ENCODE data around the gene TBC1D5.

The TBC1D5 gene

DNA sequence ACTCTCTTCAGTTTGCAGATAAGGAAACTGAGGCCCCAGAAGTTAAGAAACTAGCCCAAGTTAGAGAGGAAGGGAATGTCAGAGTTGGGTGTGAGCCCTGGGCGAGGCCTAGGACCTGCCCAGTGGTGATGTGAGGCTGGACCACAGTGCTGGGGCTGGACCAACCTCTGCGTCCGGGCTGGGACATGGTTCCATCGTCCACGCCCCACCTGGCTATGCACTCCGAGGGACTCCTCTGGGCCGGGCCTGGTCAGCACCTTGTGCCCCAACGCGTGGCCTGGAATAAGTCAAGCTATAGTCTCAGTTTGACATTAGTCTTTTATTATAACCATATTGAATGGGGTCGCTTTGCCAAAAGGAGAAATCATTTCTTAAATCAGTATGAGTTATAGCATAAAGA lies 585.6 kb downstream of the TBC1D5 start:
- TF ChIP-seq TAF1 (IDR thresholded peaks at IDR 0.05; ENCODE audit: borderline replicate concordance, insufficient read depth, low read length) (no peak), SIN3A (IDR thresholded peaks at IDR 0.05; ENCODE audit: borderline replicate concordance, insufficient read depth, low read length) (no peak), POLR2AphosphoS5 (IDR thresholded peaks at IDR 0.05; ENCODE audit: low read depth, low read length) (no peak), FOXP2 (optimal IDR thresholded peaks at IDR 0.05; ENCODE audit: borderline replicate concordance, extremely low read depth, extremely low read length, insufficient read depth) (no peak)
- TF ChIP-seq, protein P1, sequence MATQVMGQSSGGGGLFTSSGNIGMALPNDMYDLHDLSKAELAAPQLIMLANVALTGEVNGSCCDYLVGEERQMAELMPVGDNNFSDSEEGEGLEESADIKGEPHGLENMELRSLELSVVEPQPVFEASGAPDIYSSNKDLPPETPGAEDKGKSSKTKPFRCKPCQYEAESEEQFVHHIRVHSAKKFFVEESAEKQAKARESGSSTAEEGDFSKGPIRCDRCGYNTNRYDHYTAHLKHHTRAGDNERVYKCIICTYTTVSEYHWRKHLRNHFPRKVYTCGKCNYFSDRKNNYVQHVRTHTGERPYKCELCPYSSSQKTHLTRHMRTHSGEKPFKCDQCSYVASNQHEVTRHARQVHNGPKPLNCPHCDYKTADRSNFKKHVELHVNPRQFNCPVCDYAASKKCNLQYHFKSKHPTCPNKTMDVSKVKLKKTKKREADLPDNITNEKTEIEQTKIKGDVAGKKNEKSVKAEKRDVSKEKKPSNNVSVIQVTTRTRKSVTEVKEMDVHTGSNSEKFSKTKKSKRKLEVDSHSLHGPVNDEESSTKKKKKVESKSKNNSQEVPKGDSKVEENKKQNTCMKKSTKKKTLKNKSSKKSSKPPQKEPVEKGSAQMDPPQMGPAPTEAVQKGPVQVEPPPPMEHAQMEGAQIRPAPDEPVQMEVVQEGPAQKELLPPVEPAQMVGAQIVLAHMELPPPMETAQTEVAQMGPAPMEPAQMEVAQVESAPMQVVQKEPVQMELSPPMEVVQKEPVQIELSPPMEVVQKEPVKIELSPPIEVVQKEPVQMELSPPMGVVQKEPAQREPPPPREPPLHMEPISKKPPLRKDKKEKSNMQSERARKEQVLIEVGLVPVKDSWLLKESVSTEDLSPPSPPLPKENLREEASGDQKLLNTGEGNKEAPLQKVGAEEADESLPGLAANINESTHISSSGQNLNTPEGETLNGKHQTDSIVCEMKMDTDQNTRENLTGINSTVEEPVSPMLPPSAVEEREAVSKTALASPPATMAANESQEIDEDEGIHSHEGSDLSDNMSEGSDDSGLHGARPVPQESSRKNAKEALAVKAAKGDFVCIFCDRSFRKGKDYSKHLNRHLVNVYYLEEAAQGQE (IDR thresholded peaks at IDR 0.05; ENCODE audit: insufficient read depth in 1 of 2, low read depth in 2 of 2, low read length in 2 of 2), result no peak

DNA sequence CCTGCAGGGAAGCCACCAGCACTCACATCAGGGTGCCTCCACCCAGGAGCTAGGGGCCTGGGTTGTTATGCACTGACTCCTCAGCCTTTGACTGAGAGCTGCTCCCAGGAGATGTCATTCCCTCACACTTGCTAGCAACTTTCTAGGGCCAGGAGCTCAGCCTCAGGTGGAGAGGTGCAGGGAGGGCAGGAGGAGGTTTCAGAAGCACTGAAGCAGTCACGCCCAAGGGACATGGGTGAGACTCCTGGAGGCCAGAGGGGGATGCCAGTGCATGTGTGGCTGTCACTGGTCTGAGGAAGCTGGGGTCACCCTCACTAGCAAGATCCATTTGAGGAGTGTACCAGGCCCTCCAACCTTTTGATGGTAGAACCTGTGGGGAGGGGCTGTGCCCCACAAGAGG lies 586.5 kb downstream of the TBC1D5 start:
- TF ChIP-seq, protein P1 (IDR thresholded peaks at IDR 0.05; ENCODE audit: insufficient read depth in 1 of 2, low read depth in 2 of 2, low read length in 2 of 2), result no peak
- no peak for TF ChIP-seq TAF1 (IDR thresholded peaks at IDR 0.05; ENCODE audit: borderline replicate concordance, insufficient read depth, low read length)
- TF ChIP-seq POLR2AphosphoS5 (IDR thresholded peaks at IDR 0.05; ENCODE audit: low read depth, low read length), result no peak
- no peak for TF ChIP-seq SIN3A (IDR thresholded peaks at IDR 0.05; ENCODE audit: borderline replicate concordance, insufficient read depth, low read length)
- no peak for TF ChIP-seq FOXP2 (optimal IDR thresholded peaks at IDR 0.05; ENCODE audit: borderline replicate concordance, extremely low read depth, extremely low read length, insufficient read depth)

DNA sequence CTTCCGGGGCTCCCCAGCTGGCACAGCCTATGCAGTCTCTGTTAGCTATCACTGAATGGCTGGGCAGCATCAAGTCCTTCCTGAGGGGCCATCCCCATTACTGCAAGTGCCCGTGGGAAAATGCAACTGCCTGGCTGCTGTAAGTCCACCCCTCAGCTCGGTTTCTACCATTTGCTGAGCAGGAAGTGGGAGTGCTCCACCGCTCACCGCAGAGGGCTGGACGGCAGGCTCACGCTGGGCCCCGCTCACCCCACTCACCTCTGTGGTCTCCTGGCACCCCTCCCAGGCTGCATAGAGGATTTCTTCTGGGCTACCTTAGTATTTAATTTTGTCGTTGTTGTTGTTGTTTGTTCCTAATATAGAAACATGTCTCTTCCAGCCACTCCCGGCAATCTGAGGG lies 587.5 kb downstream of the TBC1D5 start:
- TF ChIP-seq TAF1 (IDR thresholded peaks at IDR 0.05; ENCODE audit: borderline replicate concordance, insufficient read depth, low read length), result no peak
- no peak for TF ChIP-seq SIN3A (IDR thresholded peaks at IDR 0.05; ENCODE audit: borderline replicate concordance, insufficient read depth, low read length)
- TF ChIP-seq, protein P1 (IDR thresholded peaks at IDR 0.05; ENCODE audit: insufficient read depth in 1 of 2, low read depth in 2 of 2, low read length in 2 of 2), result no peak
- no peak for TF ChIP-seq POLR2AphosphoS5 (IDR thresholded peaks at IDR 0.05; ENCODE audit: low read depth, low read length)
- no peak for TF ChIP-seq FOXP2 (optimal IDR thresholded peaks at IDR 0.05; ENCODE audit: borderline replicate concordance, extremely low read depth, extremely low read length, insufficient read depth)

DNA sequence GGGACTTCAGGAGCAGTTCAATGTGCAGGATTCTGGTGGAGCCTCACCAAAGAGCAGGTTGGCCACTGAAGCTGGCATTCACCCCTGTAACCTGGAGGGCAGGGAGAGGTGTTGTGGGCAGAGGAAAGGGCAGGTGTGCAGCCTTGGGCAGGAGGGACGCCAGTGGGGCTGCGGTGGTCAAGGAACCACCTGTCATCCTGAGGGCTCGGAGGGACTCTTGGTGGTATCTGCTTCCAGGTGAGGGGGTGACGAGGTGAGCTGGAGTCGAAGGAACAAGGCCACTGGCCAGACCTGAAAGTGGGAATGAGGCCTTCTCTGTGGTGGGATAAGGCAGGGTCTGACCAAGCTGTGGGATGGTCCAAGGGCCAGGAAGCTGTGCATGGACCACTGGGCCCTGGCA lies 588.2 kb downstream of the TBC1D5 start:
- TF ChIP-seq POLR2AphosphoS5 (IDR thresholded peaks at IDR 0.05; ENCODE audit: low read depth, low read length) (no peak), FOXP2 (optimal IDR thresholded peaks at IDR 0.05; ENCODE audit: borderline replicate concordance, extremely low read depth, extremely low read length, insufficient read depth) (no peak), SIN3A (IDR thresholded peaks at IDR 0.05; ENCODE audit: borderline replicate concordance, insufficient read depth, low read length) (no peak), TAF1 (IDR thresholded peaks at IDR 0.05; ENCODE audit: borderline replicate concordance, insufficient read depth, low read length) (no peak)
- TF ChIP-seq, protein P1 (IDR thresholded peaks at IDR 0.05; ENCODE audit: insufficient read depth in 1 of 2, low read depth in 2 of 2, low read length in 2 of 2), result no peak

DNA sequence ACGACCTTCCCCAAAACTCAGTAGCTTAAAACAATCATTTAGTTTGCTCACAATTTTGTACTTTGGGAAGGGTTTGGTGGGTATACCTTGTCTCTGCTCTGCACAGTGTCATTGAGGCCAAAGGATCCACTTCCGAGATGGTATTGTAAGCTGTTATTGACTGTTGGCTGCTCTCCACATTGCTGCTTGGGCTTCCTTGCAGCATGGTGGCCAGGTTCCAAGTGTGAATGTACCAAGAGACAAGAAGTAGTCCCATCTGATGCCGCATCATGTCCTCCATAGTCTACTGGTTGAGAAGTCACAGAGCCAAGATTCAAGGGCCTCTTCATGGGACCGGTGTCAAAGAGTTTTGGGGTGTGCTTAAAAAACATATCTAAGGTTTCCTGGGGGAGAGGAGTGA lies 589.2 kb downstream of the TBC1D5 start:
- TF ChIP-seq SIN3A (IDR thresholded peaks at IDR 0.05; ENCODE audit: borderline replicate concordance, insufficient read depth, low read length), result no peak
- TF ChIP-seq TAF1 (IDR thresholded peaks at IDR 0.05; ENCODE audit: borderline replicate concordance, insufficient read depth, low read length), result no peak

Measured in PFSK-1 (cell line).